ENCODE data around the gene DIAPH2. TPM values are rescaled to one million over a fixed set of nuclear protein-coding genes. Genes with fewer than 3 reads are reported as not detected.
A peak's percentile ranks its signal among the peaks of the same experiment; 100 is the strongest.

Gene DIAPH2
- total RNA-seq, result 10 to 100 TPM; 10.3 to 36.6 (median 17.9) TPM

GRCh38 chrX:96684339-96685209 lies at the start of gene DIAPH2:
DIAPH2 (plus strand) TSS chrX:96684842.
- 2 to 16% methylated on average over 8 to 19 of the region's 57 CpGs for WGBS, 2 donors
- DNase-seq, result peak; percentile 28
- TF ChIP-seq POLR2A (IDR thresholded peaks at IDR 0.05), result peak in 2 of 4 donors; percentile 29 to 54
- TF ChIP-seq CTCF (IDR thresholded peaks at IDR 0.05), result peak in 3 of 6 experiments; percentile 16 to 36 (median 22)
- intact Hi-C loops (cut with DNase I), result no loop called here
- no peaks in the 10 kb centered on the region for H3K36me3 ChIP-seq
- H3K4me3 ChIP-seq, result peak within 1 kb of the TSS; percentile 64 to 76 (median 72)
- no peaks in the 10 kb centered on the region for H3K9me3 ChIP-seq
- peaks cover 0 to 29% (median 0%) of the 10 kb centered on the region in 3 donors for H3K4me1 ChIP-seq
- peak within 1 kb of the TSS; percentile 87 to 91 (median 89) for H3K27ac ChIP-seq
- no peaks in the 10 kb centered on the region for H3K27me3 ChIP-seq

GRCh38 chrX:96650023-96650422 lies 34.6 kb upstream of the DIAPH2 start:
- no peak overlapping the region for H3K4me3 ChIP-seq
- H3K9me3 ChIP-seq, result no peaks in the 10 kb centered on the region
- H3K4me1 ChIP-seq, result no peaks in the 10 kb centered on the region
- no peak for TF ChIP-seq CTCF (IDR thresholded peaks at IDR 0.05)
- TF ChIP-seq POLR2A (IDR thresholded peaks at IDR 0.05), result no peak
- H3K27ac ChIP-seq, result no peak overlapping the region
- DNase-seq, result no peak
- intact Hi-C loops (cut with DNase I), result no loop called here
- no peaks in the 10 kb centered on the region for H3K36me3 ChIP-seq
- WGBS, 2 donors, result 68 to 89% methylated on average over 2 of the region's 2 CpGs
- no peaks in the 10 kb centered on the region for H3K27me3 ChIP-seq

GRCh38 chrX:96655947-96656623 lies 28.6 kb upstream of the DIAPH2 start:
- intact Hi-C loops (cut with DNase I), result no loop called here
- no peak overlapping the region for H3K4me3 ChIP-seq
- H3K27me3 ChIP-seq, result no peaks in the 10 kb centered on the region
- no peaks in the 10 kb centered on the region for H3K36me3 ChIP-seq
- H3K27ac ChIP-seq, result no peak overlapping the region
- no peaks in the 10 kb centered on the region for H3K4me1 ChIP-seq
- DNase-seq, result no peak
- no peaks in the 10 kb centered on the region for H3K9me3 ChIP-seq
- TF ChIP-seq POLR2A (IDR thresholded peaks at IDR 0.05) (no peak), CTCF (IDR thresholded peaks at IDR 0.05) (no peak)
- 83% methylated on average over 4 of the region's 20 CpGs; no CpG with 5 or more reads in 1 of the 2 donors for WGBS, 2 donors

- H3K27me3 ChIP-seq, result no peaks in the 10 kb centered on the region
- no peak overlapping the region for H3K4me3 ChIP-seq
- 80 to 93% methylated on average over 4 of the region's 4 CpGs for WGBS, 2 donors
- H3K4me1 ChIP-seq, result peaks cover 0 to 15% (median 0%) of the 10 kb centered on the region in 3 donors
- H3K36me3 ChIP-seq, result no peaks in the 10 kb centered on the region
- TF ChIP-seq CTCF (IDR thresholded peaks at IDR 0.05), result no peak
- TF ChIP-seq POLR2A (IDR thresholded peaks at IDR 0.05), result no peak
- no peak overlapping the region for H3K27ac ChIP-seq
- intact Hi-C loops (cut with DNase I), result no loop called here
- DNase-seq, result no peak
- H3K9me3 ChIP-seq, result no peaks in the 10 kb centered on the region
Measured at GRCh38 chrX:96682516-96682915, 2.1 kb upstream of the DIAPH2 start.

- intact Hi-C loops (cut with DNase I), result no loop called here
- peak overlapping the region; percentile 64 to 76 (median 72) for H3K4me3 ChIP-seq
- no peak for DNase-seq
- H3K27ac ChIP-seq, result peak overlapping the region; percentile 87 to 91 (median 89)
- no peaks in the 10 kb centered on the region for H3K9me3 ChIP-seq
- WGBS, 2 donors, result 0 to 31% methylated on average over 1 to 8 of the region's 8 CpGs
- no peaks in the 10 kb centered on the region for H3K27me3 ChIP-seq
- TF ChIP-seq CTCF (IDR thresholded peaks at IDR 0.05) (no peak), POLR2A (IDR thresholded peaks at IDR 0.05) (no peak)
- peaks cover 0 to 23% (median 0%) of the 10 kb centered on the region in 3 donors for H3K4me1 ChIP-seq
- H3K36me3 ChIP-seq, result no peaks in the 10 kb centered on the region
Measured at GRCh38 chrX:96683997-96684338, 674 bp upstream of the DIAPH2 start.

All from esophagus squamous epithelium (tissue), 5 donors.